GM12872 (cell line): ENCODE measurements around the gene UGT1A4.

Experiments used
- CTCF ChIP-seq: IDR thresholded peaks from 3 replicates; pipeline ENCODE4 v1.5.1; 2011; ENCODE audit warnings: low read depth, mild to moderate bottlenecking, low read length, moderate library complexity; ENCODE audit not compliant: insufficient read depth

Gene UGT1A4

GRCh38 chr2:233689501-233689900, 29.0 kb upstream of the UGT1A4 start:
- no peak for TF ChIP-seq CTCF

GRCh38 chr2:233690444-233690843, 28.1 kb upstream of the UGT1A4 start:
- TF ChIP-seq CTCF, result no peak

- TF ChIP-seq CTCF, result no peak
Measured at GRCh38 chr2:233691443-233692433, 26.8 kb upstream of the UGT1A4 start.

- TF ChIP-seq CTCF, result no peak
Measured at GRCh38 chr2:233692648-233693047, 25.9 kb upstream of the UGT1A4 start, which contains the start of gene UGT1A6. Gene UGT1A6 (plus strand): TSS chr2:233692890. CDS start chr2:233693005, 115 bp downstream.

GRCh38 chr2:233693963-233694362, 24.6 kb upstream of the UGT1A4 start:
- TF ChIP-seq CTCF, result no peak

GRCh38 chr2:233698740-233699139, 19.8 kb upstream of the UGT1A4 start:
- TF ChIP-seq CTCF, result no peak

GRCh38 chr2:233699424-233700027, 19.0 kb upstream of the UGT1A4 start:
- TF ChIP-seq CTCF, result no peak
